Type B pancreatic cell (in vitro differentiated cells): ENCODE results near the gene KCND2. TPM values are rescaled to one million over a fixed set of nuclear protein-coding genes. Genes with fewer than 3 reads are reported as not detected.

Source experiments
- DNase-seq: peaks from one replicate; pipeline ENCODE4 v3.0.0; 2021; ENCODE audit warnings: mixed read lengths; ENCODE audit not compliant: unreplicated experiment; ENCODE audit errors: extremely low spot score
- H3K27ac Mint-ChIP-seq: 2 replicates; pipeline ENCODE4 v1.8.0; 2021; ENCODE audit warnings: mild to moderate bottlenecking, mixed read lengths
- H3K27me3 Mint-ChIP-seq: 2 replicates; pipeline ENCODE4 v1.8.0; 2021; ENCODE audit warnings: mixed read lengths
- H3K36me3 Mint-ChIP-seq: 2 replicates; pipeline ENCODE4 v1.8.0; 2021; ENCODE audit warnings: mixed read lengths
- H3K4me1 Mint-ChIP-seq: one replicate; pipeline ENCODE4 v1.8.0; 2021; ENCODE audit warnings: mixed read lengths; ENCODE audit not compliant: unreplicated experiment
- H3K4me3 Mint-ChIP-seq: 2 replicates; pipeline ENCODE4 v1.8.0; 2021; ENCODE audit warnings: mild to moderate bottlenecking, mixed read lengths
- H3K9me3 Mint-ChIP-seq: 2 replicates; pipeline ENCODE4 v1.8.0; 2021; ENCODE audit warnings: mixed read lengths
- total RNA-seq: library from RNA; stranded (reverse); gene quantifications from 2 replicates; pipeline ENCODE4 v1.2.1, GENCODE V29; 2021; ENCODE audit warnings: low replicate concordance
- TF ChIP-seq, protein P1 (sequence below): fragments of 200-600 bp; sonication (generic); conservative IDR thresholded peaks from 2 replicates; pipeline ENCODE4 v1.5.0; 2021; ENCODE audit warnings: antibody characterized with exemption, mild to moderate bottlenecking

The KCND2 gene
- total RNA-seq, 1 donor from 2014 or later, result 3.2 TPM

DNA sequence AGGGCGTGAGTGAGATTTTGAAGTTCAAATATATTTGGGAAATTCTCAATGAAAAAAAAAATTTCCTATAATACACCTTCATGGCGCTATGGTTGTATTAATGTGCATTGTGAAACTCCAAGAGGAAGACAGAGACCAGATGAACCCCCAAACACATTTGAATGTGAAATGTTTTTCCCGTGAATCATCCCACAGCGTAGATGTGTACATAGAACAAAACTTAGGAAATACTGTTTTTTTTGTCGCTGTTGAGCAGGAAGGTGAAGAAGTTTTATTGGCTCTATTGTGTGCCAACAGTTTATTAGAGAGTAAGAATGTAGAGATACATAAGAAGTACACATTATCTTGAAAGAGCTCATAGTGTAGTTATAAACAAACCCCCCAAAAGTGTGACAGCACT, 134.0 kb downstream of the KCND2 start:
- Mint-ChIP-seq H3K36me3 (no peaks in the 10 kb centered on the region), H3K4me3 (no peak overlapping the region), H3K27ac (no peak overlapping the region), H3K4me1 (no peaks in the 10 kb centered on the region), H3K9me3 (no peaks in the 10 kb centered on the region), H3K27me3 (no peaks in the 10 kb centered on the region)
- DNase-seq, result no peak
- TF ChIP-seq, protein P1, sequence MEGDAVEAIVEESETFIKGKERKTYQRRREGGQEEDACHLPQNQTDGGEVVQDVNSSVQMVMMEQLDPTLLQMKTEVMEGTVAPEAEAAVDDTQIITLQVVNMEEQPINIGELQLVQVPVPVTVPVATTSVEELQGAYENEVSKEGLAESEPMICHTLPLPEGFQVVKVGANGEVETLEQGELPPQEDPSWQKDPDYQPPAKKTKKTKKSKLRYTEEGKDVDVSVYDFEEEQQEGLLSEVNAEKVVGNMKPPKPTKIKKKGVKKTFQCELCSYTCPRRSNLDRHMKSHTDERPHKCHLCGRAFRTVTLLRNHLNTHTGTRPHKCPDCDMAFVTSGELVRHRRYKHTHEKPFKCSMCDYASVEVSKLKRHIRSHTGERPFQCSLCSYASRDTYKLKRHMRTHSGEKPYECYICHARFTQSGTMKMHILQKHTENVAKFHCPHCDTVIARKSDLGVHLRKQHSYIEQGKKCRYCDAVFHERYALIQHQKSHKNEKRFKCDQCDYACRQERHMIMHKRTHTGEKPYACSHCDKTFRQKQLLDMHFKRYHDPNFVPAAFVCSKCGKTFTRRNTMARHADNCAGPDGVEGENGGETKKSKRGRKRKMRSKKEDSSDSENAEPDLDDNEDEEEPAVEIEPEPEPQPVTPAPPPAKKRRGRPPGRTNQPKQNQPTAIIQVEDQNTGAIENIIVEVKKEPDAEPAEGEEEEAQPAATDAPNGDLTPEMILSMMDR, result no peak

DNA sequence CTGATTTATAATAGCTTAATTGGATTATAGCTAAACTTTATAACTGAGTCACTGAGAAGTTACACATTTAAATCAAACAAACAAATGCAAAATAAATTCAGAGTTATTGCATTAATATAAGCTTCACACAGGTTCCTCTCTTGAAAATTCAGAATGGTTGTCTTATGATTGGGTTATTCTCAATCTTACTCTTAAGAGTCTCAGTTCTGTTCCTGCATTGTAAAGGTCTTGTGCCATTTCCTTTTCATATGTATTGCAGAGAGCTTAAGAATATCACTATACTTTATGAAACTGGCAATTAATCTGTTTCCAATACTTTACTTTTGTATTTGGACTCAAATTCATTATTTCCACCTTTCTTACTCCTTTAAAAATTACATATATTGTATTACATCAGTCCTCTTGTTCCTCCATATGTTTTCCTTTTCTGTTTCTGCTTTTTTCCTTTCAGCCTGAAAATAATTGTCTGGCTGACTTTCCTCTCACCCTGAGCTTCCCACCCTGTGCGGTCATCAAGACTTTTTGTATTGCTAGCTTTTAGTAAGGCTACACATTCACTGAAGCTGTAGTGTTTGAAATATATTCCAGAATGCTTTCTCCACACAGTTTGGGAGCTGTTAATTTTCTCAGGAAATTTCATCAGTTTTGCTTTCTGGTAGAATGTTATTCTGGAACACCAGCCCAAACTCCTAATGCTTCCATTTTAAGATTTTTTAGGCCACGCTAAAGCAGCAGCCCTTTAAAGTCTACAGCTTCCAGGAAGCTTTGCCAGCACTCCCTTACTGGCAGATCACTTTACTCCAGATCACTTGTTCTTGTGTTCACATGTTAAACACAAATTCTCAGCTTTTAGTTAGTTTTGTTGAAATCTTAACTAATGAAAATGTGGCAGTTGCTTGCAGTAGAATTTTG, 139.4 kb downstream of the KCND2 start:
- no peaks in the 10 kb centered on the region for H3K36me3 Mint-ChIP-seq
- H3K4me3 Mint-ChIP-seq, result no peak overlapping the region
- TF ChIP-seq, protein P1, result no peak
- no peaks in the 10 kb centered on the region for H3K27me3 Mint-ChIP-seq
- DNase-seq, result no peak
- peaks cover 3% of the 10 kb centered on the region for H3K4me1 Mint-ChIP-seq
- no peak overlapping the region for H3K27ac Mint-ChIP-seq
- no peaks in the 10 kb centered on the region for H3K9me3 Mint-ChIP-seq

DNA sequence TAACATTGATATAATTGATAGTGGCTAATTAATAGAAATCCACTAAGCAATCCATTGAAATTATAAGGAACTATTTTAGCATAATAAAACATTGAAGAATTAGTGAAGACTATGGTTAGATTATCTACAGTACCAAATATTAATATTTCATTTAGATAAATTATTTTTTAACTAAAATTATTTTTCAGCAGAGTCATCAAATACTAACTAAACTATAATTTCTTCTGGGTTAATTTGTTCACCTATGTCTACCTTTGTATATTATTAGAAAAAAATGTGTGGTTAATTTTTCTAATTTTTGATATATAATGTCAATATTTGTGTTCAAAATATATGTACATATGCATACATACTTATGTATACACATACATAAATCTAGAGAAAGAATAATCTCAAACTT, 140.2 kb downstream of the KCND2 start:
- Mint-ChIP-seq H3K27me3 (no peaks in the 10 kb centered on the region), H3K4me1 (peaks cover 6% of the 10 kb centered on the region), H3K27ac (no peak overlapping the region), H3K9me3 (no peaks in the 10 kb centered on the region), H3K36me3 (no peaks in the 10 kb centered on the region), H3K4me3 (no peak overlapping the region)
- no peak for DNase-seq
- TF ChIP-seq, protein P1, result no peak

DNA sequence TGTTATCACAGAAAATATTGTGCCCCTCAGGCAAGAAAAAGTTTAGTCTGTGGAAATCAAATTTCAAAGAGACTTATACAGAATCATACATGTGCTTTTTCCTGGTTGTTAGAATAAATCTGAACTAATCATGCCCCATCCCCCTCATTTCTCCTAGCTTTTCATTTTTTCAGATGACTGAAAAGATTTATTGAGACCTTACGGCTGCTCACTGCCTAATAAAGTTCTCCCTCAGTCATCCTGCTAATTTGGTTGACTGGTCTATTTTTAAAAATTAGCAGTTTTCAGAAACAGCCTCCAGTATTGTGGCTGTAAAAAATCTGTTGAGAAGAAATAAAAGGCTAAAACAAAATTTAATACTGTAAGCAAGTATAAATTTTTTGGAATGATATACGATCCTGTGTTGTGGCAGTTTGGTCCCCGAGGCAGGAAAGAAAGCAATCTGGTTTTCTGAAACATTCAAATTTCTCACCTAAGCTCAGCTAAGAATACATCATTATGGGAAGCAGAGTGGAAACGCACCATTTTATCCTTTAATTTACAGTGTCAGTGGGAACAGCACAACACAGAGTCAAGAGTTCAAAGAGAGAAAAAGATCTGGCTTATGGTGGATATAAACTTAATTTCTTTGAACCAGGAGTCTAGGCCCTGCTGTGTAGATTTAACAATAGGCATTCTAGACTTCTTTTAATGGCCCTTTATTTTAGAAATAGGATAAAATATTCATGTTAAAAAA, 144.4 kb downstream of the KCND2 start:
- H3K9me3 Mint-ChIP-seq, result no peaks in the 10 kb centered on the region
- peaks cover 3% of the 10 kb centered on the region for H3K27me3 Mint-ChIP-seq
- H3K36me3 Mint-ChIP-seq, result no peaks in the 10 kb centered on the region
- no peak overlapping the region for H3K27ac Mint-ChIP-seq
- peaks cover 6% of the 10 kb centered on the region for H3K4me1 Mint-ChIP-seq
- TF ChIP-seq, protein P1, result no peak
- no peak overlapping the region for H3K4me3 Mint-ChIP-seq
- DNase-seq, result no peak

DNA sequence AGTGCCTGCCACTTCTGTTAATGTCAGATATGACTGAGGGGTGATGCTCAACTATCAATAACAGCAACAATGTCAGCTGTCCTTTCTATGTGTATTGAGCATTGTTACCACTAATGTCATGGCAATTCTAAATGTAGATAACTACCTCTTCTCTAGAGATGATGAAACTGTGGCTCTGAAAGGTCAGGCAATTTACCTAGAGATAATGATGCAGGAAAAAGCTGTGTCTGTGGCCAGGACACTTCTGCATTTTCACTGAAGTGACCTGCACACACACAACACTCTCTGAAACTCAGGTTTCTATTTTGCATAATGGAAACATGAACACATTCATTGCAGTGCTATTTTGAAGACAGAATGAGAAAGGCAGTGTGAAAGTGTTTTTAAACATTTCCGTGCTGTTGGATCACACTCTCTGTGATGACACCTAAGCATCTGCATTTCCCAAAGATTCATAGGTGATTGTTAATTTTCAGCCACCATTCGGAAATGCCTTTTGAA, 148.2 kb downstream of the KCND2 start:
- no peak overlapping the region for H3K4me3 Mint-ChIP-seq
- peaks cover 7% of the 10 kb centered on the region for H3K27me3 Mint-ChIP-seq
- H3K27ac Mint-ChIP-seq, result no peak overlapping the region
- DNase-seq, result no peak
- peaks cover 6% of the 10 kb centered on the region for H3K4me1 Mint-ChIP-seq
- H3K36me3 Mint-ChIP-seq, result no peaks in the 10 kb centered on the region
- TF ChIP-seq, protein P1, result no peak
- no peaks in the 10 kb centered on the region for H3K9me3 Mint-ChIP-seq
